K562 (cell line): ENCODE data around the gene S100A2. TPM values are rescaled to one million over a fixed set of nuclear protein-coding genes. Genes with fewer than 3 reads are reported as not detected.

Experiments
- COPS2 ChIP-seq: fragments of 450-650 bp; conservative IDR thresholded peaks from 2 replicates; pipeline ENCODE4 v1.6.1; 2016; ENCODE audit warnings: mild to moderate bottlenecking, moderate library complexity
- DACH1 ChIP-seq: fragments of 450-650 bp; IDR thresholded peaks from 2 replicates; pipeline ENCODE4 v1.6.1; 2018; ENCODE audit not compliant: partially characterized antibody
- ILF3 ChIP-seq: fragments of 450-650 bp; IDR thresholded peaks from 2 replicates; pipeline ENCODE4 v1.6.1; 2018; ENCODE audit warnings: antibody characterized with exemption, mild to moderate bottlenecking, moderate library complexity, borderline replicate concordance
- JUND ChIP-seq, 2 experiments: IDR thresholded peaks; 2 replicates in 1 of 2; 3 replicates in 1 of 2; pipeline ENCODE4 v1.6.1; 2011; ENCODE audit warnings: borderline replicate concordance in 2 of 2, low read depth in 2 of 2, low read length in 2 of 2, improper control_type of control experiment in 1 of 2, missing biosample characterization in 1 of 2, missing genetic modification characterization in 1 of 2, missing genetic modification reagents in 1 of 2
- MAFG ChIP-seq: fragments of 450-650 bp; conservative IDR thresholded peaks from 2 replicates; pipeline ENCODE4 v1.6.1; 2016; ENCODE audit warnings: missing genetic modification characterization, missing compliant biosample characterization
- REST ChIP-seq, 2 experiments: fragments of 450-650 bp; formaldehyde crosslinking in 1 of 2; IDR thresholded peaks; 2 replicates each; pipeline versions ENCODE4 v1.4.0 to v1.6.1; 2014 to 2020; ENCODE audit warnings: mild to moderate bottlenecking in 2 of 2, borderline replicate concordance in 1 of 2, low read depth in 1 of 2
- RNF219 ChIP-seq: fragments of 250-450 bp; sonication (Bioruptor Pico); IDR thresholded peaks from 2 replicates; pipeline ENCODE4 v1.5.0; 2022; ENCODE audit warnings: mild to moderate bottlenecking
- TEAD4 ChIP-seq, 2 experiments: sonication (generic) in 1 of 2; formaldehyde crosslinking in 1 of 2; IDR thresholded peaks; 2 replicates each; pipeline versions ENCODE4 v1.6.1 to v1.8.0; 2012 to 2022; ENCODE audit warnings: borderline replicate concordance in 1 of 2, inconsistent platforms in 1 of 2, low read length in 1 of 2, mild to moderate bottlenecking in 1 of 2, missing genetic modification reagents in 1 of 2
- ZC3H8 ChIP-seq: fragments of 450-650 bp; IDR thresholded peaks from 2 replicates; pipeline ENCODE4 v1.6.1; 2017
- ZNF717 ChIP-seq: fragments of 250-450 bp; sonication (Bioruptor Pico); IDR thresholded peaks from 2 replicates; pipeline ENCODE4 v1.5.0; 2021
- polyA plus RNA-seq, 8 experiments: library from polyadenylated mRNA; depleted of rRNA in 4 of 8; stranded (reverse) in 5 of 8; unstranded in 3 of 8; fragments of >200 nt; fragmentation: Nextera tagmentation in 2 of 8; fragmentation: Illumina TruSeq in 1 of 8; extraction: Ambion mirVana in 2 of 8; extraction: Trizol in 1 of 8; gene quantifications; 2 replicates each; pipeline versions ENCODE4 v1.2.1 to v1.2.3, GENCODE V29; 2011 to 2014; ENCODE audit warnings: inconsistent platforms in 1 of 8, missing spikeins in 1 of 8
- total RNA-seq, 7 experiments: library from RNA; depleted of rRNA in 6 of 7; stranded (reverse); fragments of >200 nt in 6 of 7; fragmentation: Illumina TruSeq in 2 of 7; extraction: Trizol in 2 of 7; gene quantifications; 2 replicates each; pipeline versions ENCODE4 v1.2.1 to v1.2.3, GENCODE V29; 2011 to 2021; ENCODE audit warnings: low replicate concordance in 1 of 7
- TF ChIP-seq, protein P1 (sequence below), 2 experiments: fragments of 450-650 bp in 1 of 2; sonication (generic) in 1 of 2; formaldehyde crosslinking; conservative IDR thresholded peaks; 2 replicates each; pipeline versions ENCODE4 v1.4.0 to v1.8.1; 2020 to 2022; ENCODE audit warnings: mild to moderate bottlenecking in 1 of 2, missing genetic modification reagents in 1 of 2
- TF ChIP-seq, protein P2 (sequence below): fragments of 250-450 bp; sonication (Bioruptor Pico); IDR thresholded peaks from 2 replicates; pipeline ENCODE4 v1.5.0; 2020; ENCODE audit warnings: mild to moderate bottlenecking, borderline replicate concordance

The S100A2 gene
- total and polyA plus RNA-seq, 9 of the 15 experiments (the other 6 are each of a cell fraction or from before 2014, with no cell fraction given): 0.28 to 0.65 (median 0.44) TPM; not detected in 4

DNA sequence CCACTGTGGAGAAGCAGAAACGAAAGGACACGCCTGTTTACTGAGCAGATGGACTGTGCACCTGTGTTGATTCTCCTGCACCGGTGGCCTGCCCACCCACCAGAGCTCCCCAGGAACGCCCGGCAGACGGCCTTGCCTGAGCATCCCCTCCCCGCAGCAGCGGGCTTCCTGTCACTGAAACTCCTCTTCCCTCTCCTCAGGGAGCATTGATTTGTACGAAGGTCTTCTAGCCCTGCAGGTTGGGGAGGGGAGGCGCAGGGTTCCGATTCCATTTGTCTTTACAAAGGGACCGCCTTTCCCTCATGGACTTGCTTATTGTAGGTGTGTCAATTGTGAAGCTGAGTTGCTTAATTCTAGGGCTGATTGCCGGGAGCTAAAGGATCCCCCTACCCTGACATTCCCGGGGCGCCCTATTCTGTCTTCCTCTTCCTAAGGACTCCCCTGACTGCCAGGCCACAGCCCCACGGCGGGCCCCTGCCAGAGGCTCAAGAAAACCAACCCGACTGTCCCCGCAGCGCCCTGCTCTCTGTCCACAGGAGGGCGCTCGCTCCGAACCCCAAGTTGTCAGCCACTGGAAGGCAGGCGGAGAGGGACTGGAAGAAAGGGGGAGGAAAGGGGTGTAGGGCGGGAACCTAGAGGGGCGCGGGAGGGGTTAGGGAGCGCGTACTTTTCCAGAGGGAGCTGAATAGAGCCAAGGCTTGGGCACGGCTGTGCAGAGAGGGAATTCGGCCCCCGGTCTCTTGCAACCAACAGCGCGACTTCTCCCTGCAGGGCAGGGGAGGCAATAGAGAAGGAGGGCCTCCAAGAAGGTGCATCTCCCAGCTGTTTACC is 32.7 kb downstream of the S100A2 start (continued):
- TF ChIP-seq JUND (IDR thresholded peaks at IDR 0.05; ENCODE audit: borderline replicate concordance, low read depth, low read length) (peak; percentile 63), JUND (tag; IDR thresholded peaks at IDR 0.05; ENCODE audit: borderline replicate concordance, low read depth, low read length) (no peak; the same call in 2 of the 3 replicates), ZNF717 (CRISPR knock-in tag) (no peak), ILF3 (no peak), REST (IDR thresholded peaks at IDR 0.05; ENCODE audit: borderline replicate concordance) (peak; percentile 85), REST (CRISPR knock-in tag; IDR thresholded peaks at IDR 0.05; ENCODE audit: low read depth) (no peak), MAFG (tag) (no peak), TEAD4 (IDR thresholded peaks at IDR 0.05; ENCODE audit: low read length) (no peak), TEAD4 (CRISPR knock-in tag; IDR thresholded peaks at IDR 0.05; ENCODE audit: borderline replicate concordance) (no peak), RNF219 (no peak), COPS2 (no peak), ZC3H8 (no peak), DACH1 (no peak)
- TF ChIP-seq, protein P1, sequence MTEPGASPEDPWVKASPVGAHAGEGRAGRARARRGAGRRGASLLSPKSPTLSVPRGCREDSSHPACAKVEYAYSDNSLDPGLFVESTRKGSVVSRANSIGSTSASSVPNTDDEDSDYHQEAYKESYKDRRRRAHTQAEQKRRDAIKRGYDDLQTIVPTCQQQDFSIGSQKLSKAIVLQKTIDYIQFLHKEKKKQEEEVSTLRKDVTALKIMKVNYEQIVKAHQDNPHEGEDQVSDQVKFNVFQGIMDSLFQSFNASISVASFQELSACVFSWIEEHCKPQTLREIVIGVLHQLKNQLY (CRISPR knock-in tag; conservative IDR thresholded peaks at IDR 0.05): no peak
- TF ChIP-seq, protein P2, sequence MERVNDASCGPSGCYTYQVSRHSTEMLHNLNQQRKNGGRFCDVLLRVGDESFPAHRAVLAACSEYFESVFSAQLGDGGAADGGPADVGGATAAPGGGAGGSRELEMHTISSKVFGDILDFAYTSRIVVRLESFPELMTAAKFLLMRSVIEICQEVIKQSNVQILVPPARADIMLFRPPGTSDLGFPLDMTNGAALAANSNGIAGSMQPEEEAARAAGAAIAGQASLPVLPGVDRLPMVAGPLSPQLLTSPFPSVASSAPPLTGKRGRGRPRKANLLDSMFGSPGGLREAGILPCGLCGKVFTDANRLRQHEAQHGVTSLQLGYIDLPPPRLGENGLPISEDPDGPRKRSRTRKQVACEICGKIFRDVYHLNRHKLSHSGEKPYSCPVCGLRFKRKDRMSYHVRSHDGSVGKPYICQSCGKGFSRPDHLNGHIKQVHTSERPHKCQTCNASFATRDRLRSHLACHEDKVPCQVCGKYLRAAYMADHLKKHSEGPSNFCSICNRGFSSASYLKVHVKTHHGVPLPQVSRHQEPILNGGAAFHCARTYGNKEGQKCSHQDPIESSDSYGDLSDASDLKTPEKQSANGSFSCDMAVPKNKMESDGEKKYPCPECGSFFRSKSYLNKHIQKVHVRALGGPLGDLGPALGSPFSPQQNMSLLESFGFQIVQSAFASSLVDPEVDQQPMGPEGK (CRISPR knock-in tag): no peak
